Cortex of kidney (tissue), 1 donor: Measurements from ENCODE around the gene AUTS2.

Experiments used
- DNase-seq: peaks from one replicate; lab custom pipeline; 2025; lab: John Stamatoyannopoulos, UW

AUTS2 gene

GRCh38 chr7:70384024-70384423 lies 785.7 kb downstream of the AUTS2 start:
- no peak for DNase-seq

DNA sequence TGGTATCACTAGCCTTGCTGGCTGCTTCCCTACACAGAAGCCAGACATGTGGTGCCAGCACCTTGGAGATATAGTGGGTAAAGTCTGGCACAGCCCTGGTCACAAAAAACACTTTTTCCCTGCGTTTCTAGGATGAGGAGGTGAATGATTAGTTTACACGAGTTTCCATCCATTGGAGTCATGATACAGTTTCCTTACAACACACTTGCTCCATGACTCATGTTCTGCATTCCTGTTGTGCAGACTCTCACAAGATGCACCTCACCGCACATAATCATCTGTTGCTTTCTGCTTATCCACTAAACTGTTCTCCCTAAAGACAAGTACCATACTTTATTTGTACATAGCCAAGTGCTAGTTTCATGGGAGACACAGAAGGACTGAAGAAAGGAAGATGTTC lies 786.6 kb downstream of the AUTS2 start:
- DNase-seq = no peak

DNA sequence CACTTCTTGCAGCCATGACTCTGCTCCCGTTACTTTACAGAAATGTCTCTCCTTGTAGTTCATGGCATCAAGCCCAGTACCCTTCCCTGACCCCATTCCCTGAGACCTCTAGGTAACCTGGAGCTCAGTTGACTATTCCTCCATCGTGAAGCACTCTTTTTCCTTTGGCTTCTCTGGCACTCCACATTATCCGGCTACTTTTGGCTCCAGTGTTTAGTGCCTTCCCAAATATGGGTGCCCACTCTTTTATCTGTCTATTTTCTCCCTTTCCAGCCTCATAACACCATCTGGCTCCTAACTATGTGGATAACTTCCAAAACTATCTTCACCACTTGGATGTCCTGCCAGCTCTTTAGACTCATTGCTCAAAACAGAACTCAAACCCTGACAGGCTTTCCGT lies 788.9 kb downstream of the AUTS2 start:
- no peak for DNase-seq

GRCh38 chr7:70389531-70390151 lies 791.4 kb downstream of the AUTS2 start:
- no peak for DNase-seq

DNA sequence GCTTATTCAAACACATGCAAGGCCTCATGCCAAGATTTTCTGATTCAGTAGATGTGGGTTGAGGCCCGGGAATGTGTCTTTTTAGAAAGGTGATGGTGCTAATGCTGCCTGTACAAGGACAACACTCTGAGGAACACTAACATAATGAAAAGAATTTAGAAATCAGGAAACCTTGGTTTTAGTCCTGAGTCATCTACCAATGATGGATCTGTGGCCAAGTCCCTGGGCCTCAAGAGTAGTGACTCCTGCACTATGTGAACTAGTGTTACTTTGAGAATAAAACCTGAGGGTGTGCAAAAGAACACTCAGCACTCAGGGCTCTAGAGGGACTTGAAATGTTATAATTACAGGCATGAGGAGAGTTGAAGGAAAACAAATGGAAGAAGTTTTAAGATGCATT lies 792.0 kb downstream of the AUTS2 start:
- DNase-seq = no peak

GRCh38 chr7:70392256-70392876 lies 794.1 kb downstream of the AUTS2 start:
- no peak for DNase-seq

DNA sequence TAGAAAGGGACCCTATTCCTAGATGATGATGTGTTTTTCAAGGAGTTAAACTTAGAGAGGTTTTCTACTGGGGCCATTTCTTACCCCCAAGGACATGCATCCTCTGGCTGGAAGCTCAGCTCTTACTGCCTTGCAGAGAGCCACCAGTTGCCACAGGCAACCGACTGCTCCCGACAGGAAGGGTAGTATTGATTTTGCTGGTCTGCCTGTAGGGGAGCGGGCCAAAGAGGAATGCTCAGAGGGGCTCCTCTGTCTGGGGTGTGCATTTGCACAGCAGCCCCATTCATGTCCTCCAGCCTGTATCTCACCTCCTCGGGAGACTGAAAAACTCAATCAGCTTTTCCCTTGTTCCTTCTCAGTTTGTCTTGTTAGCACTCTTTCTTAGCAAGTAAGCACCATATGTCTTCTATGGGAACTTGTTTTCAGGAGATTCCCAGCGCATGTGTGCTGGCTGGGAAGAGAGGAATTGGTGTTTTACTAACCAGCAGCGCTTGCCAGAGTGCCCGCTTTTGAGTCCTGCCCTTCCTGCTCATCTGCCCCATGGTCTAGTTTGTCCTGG lies 794.7 kb downstream of the AUTS2 start:
- DNase-seq = no peak

DNA sequence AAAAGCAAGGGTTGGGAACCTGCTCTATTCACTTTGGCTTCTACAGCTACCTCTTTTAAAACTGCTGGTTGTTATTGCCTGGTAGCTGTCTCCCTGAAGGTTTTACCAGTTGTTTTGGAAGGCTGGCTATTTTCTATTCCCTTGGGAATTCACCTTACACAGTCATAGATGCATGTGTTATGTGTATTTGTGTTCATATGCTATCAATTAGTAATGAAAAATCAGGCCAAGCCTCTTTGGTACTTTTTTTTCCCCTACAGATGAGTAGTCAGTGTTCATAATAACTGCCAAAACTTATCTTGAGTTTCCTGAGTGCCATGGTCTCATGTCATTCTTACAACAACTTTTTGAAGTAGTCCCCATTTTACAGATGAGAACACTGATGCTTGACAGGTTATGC lies 795.7 kb downstream of the AUTS2 start:
- DNase-seq = no peak

DNA sequence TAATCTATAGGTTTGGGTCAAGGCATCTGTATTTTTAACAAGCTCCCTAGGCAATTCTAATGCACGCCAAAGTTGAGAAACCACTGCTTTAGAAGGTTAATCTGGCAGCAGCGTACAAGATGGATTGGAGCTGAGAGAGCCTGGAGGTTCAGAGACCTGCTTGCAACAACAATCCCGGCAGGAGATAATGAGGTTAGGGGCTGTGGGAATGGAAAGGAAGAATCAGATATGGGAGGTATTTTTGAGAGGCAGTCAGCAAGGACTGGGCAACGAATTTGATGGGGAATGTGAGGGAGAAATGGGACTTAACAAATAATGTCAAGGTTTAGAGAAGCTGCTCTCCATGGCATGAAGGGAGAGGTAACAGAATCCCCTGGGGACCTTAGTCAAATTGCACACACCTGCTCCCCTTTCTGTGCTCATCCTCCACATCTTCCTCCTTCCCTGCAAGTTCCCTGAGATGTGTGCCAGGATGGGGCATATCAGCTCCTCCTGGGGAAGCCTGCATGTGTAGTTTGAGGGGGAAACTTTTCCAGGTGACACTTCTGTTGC lies 802.6 kb downstream of the AUTS2 start:
- DNase-seq = no peak

DNA sequence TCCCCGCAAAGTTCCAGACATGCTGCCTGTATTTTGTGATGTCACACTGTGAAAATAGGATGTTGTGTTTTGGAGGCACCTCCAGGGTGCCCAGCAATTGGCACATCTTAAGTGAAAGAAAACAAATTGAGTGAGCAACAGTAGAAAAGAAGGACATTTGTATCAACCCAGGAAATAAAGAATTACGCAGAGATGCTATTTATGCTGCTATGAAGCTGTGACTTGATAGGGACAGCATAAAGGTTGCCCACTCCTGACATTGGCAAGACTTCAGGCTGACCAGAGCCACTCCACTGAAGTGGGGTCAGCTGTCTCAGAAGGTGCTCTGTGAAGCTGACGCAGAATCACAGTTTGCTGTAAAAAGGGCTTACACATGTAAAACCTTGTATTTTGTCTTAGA lies 803.8 kb downstream of the AUTS2 start:
- DNase-seq = no peak

- DNase-seq = no peak
Observed at GRCh38 chr7:70405241-70405640, 807.0 kb downstream of the AUTS2 start.

- DNase-seq = no peak
Observed at GRCh38 chr7:70406186-70406949, 808.1 kb downstream of the AUTS2 start.

- DNase-seq = no peak
Observed at GRCh38 chr7:70406950-70407209, 808.6 kb downstream of the AUTS2 start.

DNA sequence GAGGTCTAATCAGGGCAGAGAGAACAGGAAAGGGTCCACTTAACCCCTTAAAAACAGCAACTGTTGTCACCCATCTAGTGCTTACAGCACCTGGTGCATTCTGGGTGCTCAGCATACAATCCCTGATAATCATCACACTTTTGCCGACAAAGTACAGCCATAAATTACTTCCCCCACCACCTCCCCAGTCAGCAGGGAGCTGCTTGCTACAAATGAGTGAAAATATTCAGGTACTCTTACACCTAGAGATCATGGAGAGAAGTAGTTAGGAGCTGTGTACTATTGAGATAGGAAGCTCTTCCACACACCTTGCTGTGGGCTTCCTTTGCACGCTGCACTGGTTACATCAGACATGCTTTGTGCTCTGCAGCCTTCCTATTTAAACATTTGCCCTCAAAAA lies 810.2 kb downstream of the AUTS2 start:
- no peak for DNase-seq

GRCh38 chr7:70408891-70409290 lies 810.6 kb downstream of the AUTS2 start:
- no peak for DNase-seq

DNA sequence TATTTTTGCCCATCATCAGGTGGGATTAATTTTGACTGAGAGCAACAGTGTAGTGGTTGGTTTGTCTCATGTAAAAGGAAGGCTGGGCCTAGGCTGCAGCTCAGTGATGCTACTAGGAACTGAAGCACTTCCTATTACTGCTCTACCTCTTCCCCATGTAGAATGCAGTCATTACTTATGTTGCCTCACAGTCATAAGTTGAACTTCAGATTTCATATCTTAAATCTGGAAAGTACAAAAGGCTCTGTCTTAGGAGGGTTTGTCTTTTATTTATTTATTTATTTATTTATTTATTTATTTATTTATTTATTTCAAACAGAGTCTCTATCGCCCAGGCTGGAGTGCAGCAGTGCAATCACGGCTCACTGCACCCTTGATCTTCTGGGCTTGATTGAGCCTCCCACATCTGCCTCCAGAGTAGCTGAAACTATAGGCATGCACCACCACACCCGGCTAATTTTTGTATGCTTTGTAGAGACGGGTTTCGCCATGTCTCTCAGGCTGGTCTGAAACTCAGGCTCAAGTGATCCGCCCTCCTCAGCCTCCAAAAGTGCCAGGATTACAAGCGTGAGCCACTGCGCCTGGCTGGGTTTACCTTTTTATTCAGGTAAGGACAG lies 812.0 kb downstream of the AUTS2 start:
- no peak for DNase-seq

DNA sequence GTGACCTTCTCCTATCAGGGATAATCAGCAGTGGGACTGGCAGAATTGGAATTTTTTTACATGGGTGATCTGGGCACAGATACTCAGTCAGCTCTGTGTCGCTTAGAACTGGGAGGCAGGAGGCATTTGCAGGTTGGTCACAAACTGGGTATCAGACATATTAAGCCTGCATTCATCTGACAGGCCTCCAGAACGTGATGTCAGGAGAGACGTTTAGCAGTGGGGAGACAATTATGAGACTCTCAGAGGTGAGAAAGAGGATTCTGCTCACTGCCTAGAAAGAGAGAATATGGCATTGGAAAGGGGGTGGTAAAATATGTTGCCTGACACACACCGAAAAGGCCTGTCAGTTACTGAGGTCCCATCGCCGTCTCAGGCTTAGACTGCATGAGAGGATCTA lies 816.1 kb downstream of the AUTS2 start:
- DNase-seq = no peak

GRCh38 chr7:70415179-70415972 lies 817.1 kb downstream of the AUTS2 start:
- no peak for DNase-seq

DNA sequence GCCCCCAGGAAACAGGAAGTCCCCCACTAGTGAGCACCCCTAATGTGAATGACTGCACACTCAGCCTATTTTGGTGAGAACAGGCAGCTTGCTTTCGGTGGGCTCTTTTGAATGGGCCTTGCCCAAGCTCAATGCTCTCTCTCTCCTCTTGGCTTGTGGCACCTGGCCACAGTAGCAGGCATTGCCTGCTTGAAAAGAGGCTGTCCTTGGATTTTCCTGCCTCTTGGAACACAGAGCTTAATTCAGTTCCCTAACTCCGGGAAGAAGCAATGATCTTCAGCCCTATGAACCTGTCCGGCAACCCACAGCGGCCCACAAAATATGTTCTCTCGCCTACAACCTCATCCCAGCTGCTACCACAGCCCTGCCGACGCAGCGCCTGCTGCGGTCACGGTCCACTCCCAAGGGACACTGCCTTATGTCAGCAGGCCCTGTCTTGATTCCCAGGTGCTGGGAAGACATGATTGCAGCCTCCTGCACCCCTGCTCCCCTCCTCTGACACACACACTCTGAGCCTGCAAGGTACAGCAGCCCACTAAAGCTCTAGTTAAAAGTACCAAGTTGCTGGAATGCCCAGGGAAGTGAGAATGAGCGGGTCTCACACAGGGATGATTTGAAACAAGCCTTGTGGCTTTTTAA lies 818.2 kb downstream of the AUTS2 start:
- DNase-seq = no peak

GRCh38 chr7:70416986-70417655 lies 818.8 kb downstream of the AUTS2 start:
- no peak for DNase-seq
